PFSK-1 (cell line): ENCODE measurements around the gene CEP57L1.
A peak's percentile ranks its signal among the peaks of the same experiment; 100 is the strongest.

Source experiments
- FOXP2 ChIP-seq: optimal IDR thresholded peaks from 2 replicates; pipeline ENCODE3; 2011; ENCODE audit warnings: borderline replicate concordance, control low read depth, inconsistent platforms; ENCODE audit not compliant: insufficient read depth; ENCODE audit errors: extremely low read length, extremely low read depth
- POLR2AphosphoS5 ChIP-seq: IDR thresholded peaks from 2 replicates; pipeline ENCODE4 v1.6.1; 2012; ENCODE audit warnings: low read depth, mild to moderate bottlenecking, control low read depth, low read length, moderate library complexity
- REST ChIP-seq, 2 experiments: IDR thresholded peaks; 2 replicates each; pipeline versions ENCODE4 v1.6.1 to v1.8.0; 2011 to 2012; ENCODE audit warnings: low read depth in 2 of 2, low read length in 2 of 2, control low read depth in 1 of 2, inconsistent platforms in 1 of 2, mild to moderate bottlenecking in 1 of 2, moderate library complexity in 1 of 2; ENCODE audit not compliant: insufficient read depth in 1 of 2
- SIN3A ChIP-seq: IDR thresholded peaks from 2 replicates; pipeline ENCODE4 v1.6.1; 2012; ENCODE audit warnings: mild to moderate bottlenecking, low read length, moderate library complexity, borderline replicate concordance; ENCODE audit not compliant: insufficient read depth
- TAF1 ChIP-seq: IDR thresholded peaks from 2 replicates; pipeline ENCODE4 v1.6.1; 2012; ENCODE audit warnings: low read length, control low read depth, borderline replicate concordance; ENCODE audit not compliant: insufficient read depth

CEP57L1 gene

GRCh38 chr6:109121411-109121810, 26.1 kb downstream of the CEP57L1 start:
- TF ChIP-seq REST (IDR thresholded peaks at IDR 0.05; ENCODE audit: insufficient read depth in 1 of 2, low read depth in 2 of 2, low read length in 2 of 2) (no peak), FOXP2 (no peak), SIN3A (no peak), POLR2AphosphoS5 (no peak), TAF1 (no peak)

- no peak for TF ChIP-seq FOXP2
- no peak for TF ChIP-seq SIN3A
- no peak for TF ChIP-seq REST (IDR thresholded peaks at IDR 0.05; ENCODE audit: insufficient read depth in 1 of 2, low read depth in 2 of 2, low read length in 2 of 2)
- no peak for TF ChIP-seq POLR2AphosphoS5
- no peak for TF ChIP-seq TAF1
Measured at GRCh38 chr6:109124219-109124618, 28.9 kb downstream of the CEP57L1 start.

GRCh38 chr6:109125504-109125903, 30.2 kb downstream of the CEP57L1 start:
- TF ChIP-seq SIN3A (no peak), TAF1 (no peak), POLR2AphosphoS5 (no peak), FOXP2 (no peak), REST (IDR thresholded peaks at IDR 0.05; ENCODE audit: insufficient read depth in 1 of 2, low read depth in 2 of 2, low read length in 2 of 2) (no peak)

GRCh38 chr6:109130065-109130464, 34.8 kb downstream of the CEP57L1 start:
- TF ChIP-seq REST (IDR thresholded peaks at IDR 0.05; ENCODE audit: insufficient read depth in 1 of 2, low read depth in 2 of 2, low read length in 2 of 2) (no peak), POLR2AphosphoS5 (no peak), SIN3A (no peak), FOXP2 (no peak), TAF1 (no peak)

GRCh38 chr6:109139109-109139508, 43.8 kb downstream of the CEP57L1 start:
- TF ChIP-seq FOXP2 (no peak), REST (IDR thresholded peaks at IDR 0.05; ENCODE audit: insufficient read depth in 1 of 2, low read depth in 2 of 2, low read length in 2 of 2) (0 out of 4 replicates have a peak, but pooled peaks of 1 of the 2 experiments have one; percentile 17)
